Esophagus squamous epithelium (tissue), 5 donors: Measurements from ENCODE around the gene WDR37. TPM values are rescaled to one million over a fixed set of nuclear protein-coding genes. Genes with fewer than 3 reads are reported as not detected.

Experiments used
- DNase-seq: peaks from one replicate; lab custom pipeline; 2025; lab: John Stamatoyannopoulos, UW
- H3K27ac ChIP-seq, 4 donors: fragments of 200-600 bp; sonication (generic); one replicate each; pipeline ENCODE4 v1.5.1; 2016 to 2019; ENCODE audit warnings: mild to moderate bottlenecking in 1 of 4
- H3K27me3 ChIP-seq, 4 donors: fragments of 200-600 bp; sonication (generic); 1 replicate in 3 of 4; 2 replicates in 1 of 4; pipeline versions ENCODE4 v1.5.1 to v1.6.0; 2017 to 2021; ENCODE audit warnings: antibody characterized with exemption in 1 of 4
- H3K36me3 ChIP-seq, 3 donors: fragments of 200-600 bp; sonication (generic); one replicate each; pipeline ENCODE4 v1.5.1; 2016 to 2019
- H3K4me1 ChIP-seq, 3 donors: fragments of 200-600 bp; sonication (generic); one replicate each; pipeline ENCODE4 v1.5.1; 2017 to 2019
- H3K4me3 ChIP-seq, 4 donors: fragments of 200-600 bp; sonication (generic); 1 replicate in 3 of 4; 2 replicates in 1 of 4; pipeline ENCODE4 v1.5.1; 2016 to 2019; ENCODE audit warnings: mild to moderate bottlenecking in 2 of 4, moderate library complexity in 1 of 4
- H3K9me3 ChIP-seq, 3 donors: fragments of 200-600 bp; sonication (generic); one replicate each; pipeline ENCODE4 v1.5.1; 2016 to 2019
- CTCF ChIP-seq, 6 experiments: fragments of 450-650 bp in 4 of 6; fragments of 200-600 bp in 2 of 6; sonication (generic) in 2 of 6; IDR thresholded peaks; one replicate each; pipeline ENCODE4 v1.5.1; 2016 to 2019; ENCODE audit warnings: antibody characterized with exemption in 6 of 6, mild to moderate bottlenecking in 4 of 6, moderate library complexity in 4 of 6
- POLR2A ChIP-seq, 4 donors: fragments of 450-650 bp; IDR thresholded peaks; one replicate each; pipeline ENCODE4 v1.6.1; 2017; ENCODE audit warnings: antibody characterized with exemption in 4 of 4, mild to moderate bottlenecking in 4 of 4, moderate library complexity in 3 of 4
- WGBS, 2 donors: methylation state at CpG; one replicate each; pipeline ENCODE4 v1.1.5; 2018; 5-methylcytosine and 5-hydroxymethylcytosine counted together
- intact Hi-C: fragments of 100-400 bp; cut with DNase I; formaldehyde crosslinking; loops from one replicate; pipeline ENCODE4 v1.15.0; 2022
- total RNA-seq, 4 donors: library from RNA; depleted of rRNA; stranded (reverse); fragments of >200 nt; gene quantifications; one replicate each; pipeline ENCODE4 v1.1.0, GENCODE V29; 2016
- donor health status: DM: yes; HTN: yes; CAD: no.

The WDR37 gene
- total RNA-seq, 4 donors from 2014 or later: 7.5 to 17.2 (median 11.3) TPM

GRCh38 chr10:1121271-1121970 is 65.2 kb downstream of the WDR37 start:
- no peak for DNase-seq
- H3K4me3 ChIP-seq: no peak overlapping the region
- H3K36me3 ChIP-seq: peaks cover 8 to 98% (median 45%) of the 10 kb centered on the region in 3 donors
- WGBS, 2 donors: 91 to 97% methylated on average over 15 to 18 of the region's 23 CpGs
- intact Hi-C loops: no loop called here
- no peaks in the 10 kb centered on the region for H3K9me3 ChIP-seq
- no peak overlapping the region for H3K27ac ChIP-seq
- no peaks in the 10 kb centered on the region for H3K4me1 ChIP-seq
- TF ChIP-seq POLR2A (IDR thresholded peaks at IDR 0.05) (no peak), CTCF (IDR thresholded peaks at IDR 0.05) (no peak)
- H3K27me3 ChIP-seq: no peaks in the 10 kb centered on the region

DNA sequence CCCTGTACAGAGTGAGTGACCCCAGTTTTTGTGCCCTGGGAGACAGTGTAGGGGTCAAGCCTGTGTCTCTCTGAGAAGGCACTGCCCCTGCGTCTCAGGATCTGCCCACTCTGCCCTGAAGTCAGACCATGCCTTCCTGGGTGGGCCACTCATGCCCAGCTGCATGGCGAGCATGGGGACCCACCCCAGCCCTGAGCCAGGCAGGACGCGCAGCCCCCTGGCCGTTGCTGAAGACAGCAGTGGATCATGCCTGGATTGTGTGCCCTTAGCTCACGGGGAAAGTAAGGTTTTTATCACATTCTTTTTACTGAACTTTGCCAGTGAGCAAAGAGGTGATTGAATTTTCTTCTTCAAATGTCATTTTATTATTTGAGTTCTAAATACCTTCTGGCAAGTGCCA is 66.2 kb downstream of the WDR37 start:
- no peaks in the 10 kb centered on the region for H3K27me3 ChIP-seq
- peaks cover 4 to 98% (median 36%) of the 10 kb centered on the region in 3 donors for H3K36me3 ChIP-seq
- H3K27ac ChIP-seq: no peak overlapping the region
- no peak for DNase-seq
- no peak overlapping the region for H3K4me3 ChIP-seq
- WGBS, 2 donors: 0 to 67% methylated on average over 1 to 4 of the region's 6 CpGs
- no peaks in the 10 kb centered on the region for H3K4me1 ChIP-seq
- TF ChIP-seq CTCF (IDR thresholded peaks at IDR 0.05) (no peak), POLR2A (IDR thresholded peaks at IDR 0.05) (no peak)
- H3K9me3 ChIP-seq: no peaks in the 10 kb centered on the region
- intact Hi-C loops: no loop called here

GRCh38 chr10:1123198-1123597 is 67.0 kb downstream of the WDR37 start:
- Histone ChIP-seq H3K4me1 (no peaks in the 10 kb centered on the region), H3K4me3 (no peak overlapping the region), H3K36me3 (peaks cover 4 to 100% (median 33%) of the 10 kb centered on the region in 3 donors), H3K27ac (no peak overlapping the region), H3K27me3 (no peaks in the 10 kb centered on the region), H3K9me3 (no peaks in the 10 kb centered on the region)
- intact Hi-C loops: no loop called here
- no peak for TF ChIP-seq POLR2A (IDR thresholded peaks at IDR 0.05)
- no peak for TF ChIP-seq CTCF (IDR thresholded peaks at IDR 0.05)
- WGBS, 2 donors: 70 to 89% methylated on average over 5 of the region's 5 CpGs
- no peak for DNase-seq

- 91 to 96% methylated on average over 11 to 12 of the region's 12 CpGs for WGBS, 2 donors
- no peak for DNase-seq
- intact Hi-C loops: no loop called here
- Histone ChIP-seq H3K4me1 (no peaks in the 10 kb centered on the region), H3K36me3 (peaks cover 6 to 100% (median 38%) of the 10 kb centered on the region in 3 donors), H3K27ac (no peak overlapping the region), H3K9me3 (no peaks in the 10 kb centered on the region), H3K4me3 (no peak overlapping the region), H3K27me3 (no peaks in the 10 kb centered on the region)
- no peak for TF ChIP-seq CTCF (IDR thresholded peaks at IDR 0.05)
- no peak for TF ChIP-seq POLR2A (IDR thresholded peaks at IDR 0.05)
Observed at GRCh38 chr10:1123972-1124371, 67.8 kb downstream of the WDR37 start.

GRCh38 chr10:1124796-1125195 is 68.6 kb downstream of the WDR37 start:
- H3K36me3 ChIP-seq: peaks cover 14 to 100% (median 39%) of the 10 kb centered on the region in 3 donors
- H3K4me3 ChIP-seq: no peak overlapping the region
- intact Hi-C loops: no loop called here
- no peaks in the 10 kb centered on the region for H3K27me3 ChIP-seq
- TF ChIP-seq CTCF (IDR thresholded peaks at IDR 0.05): no peak
- no peak for TF ChIP-seq POLR2A (IDR thresholded peaks at IDR 0.05)
- no peaks in the 10 kb centered on the region for H3K9me3 ChIP-seq
- DNase-seq: no peak
- WGBS, 2 donors: 96 to 97% methylated on average over 10 to 11 of the region's 11 CpGs
- H3K4me1 ChIP-seq: no peaks in the 10 kb centered on the region
- H3K27ac ChIP-seq: no peak overlapping the region
